H1 (cell line): ENCODE results near the gene RAB3IP. TPM values are rescaled to one million over a fixed set of nuclear protein-coding genes. Genes with fewer than 3 reads are reported as not detected.

ENCODE experiments used
- CTCF ChIA-PET: fragments of 300-600 bp; sonication (Branson Sonifier 250); formaldehyde crosslinking; loops from one replicate; lab custom pipeline; 2021; ENCODE audit not compliant: partially characterized antibody; lab: Charles Lee
- POLR2A ChIA-PET: fragments of 300-600 bp; sonication (Branson Sonifier 250); formaldehyde crosslinking; loops from one replicate; lab custom pipeline; 2021; ENCODE audit warnings: inconsistent platforms; ENCODE audit not compliant: partially characterized antibody; lab: Charles Lee
- DNase-seq, 2 experiments: peaks; one replicate each; pipeline versions ENCODE4 v3.0.0 to v3.0.0-alpha.2; 2010 to 2022; ENCODE audit warnings: low spot score in 2 of 2, low read depth in 1 of 2, mixed read lengths in 1 of 2
- FAIRE-seq: peaks from 2 replicates; lab custom pipeline; 2011; peaks lifted over from hg19 to GRCh38; lab: Jason Lieb, UNC
- H2AFZ ChIP-seq: 2 replicates; pipeline ENCODE4 v1.8.1; 2012; ENCODE audit warnings: low read length, inconsistent platforms
- H2AK5ac ChIP-seq: 2 replicates; pipeline ENCODE4 v1.6.1; 2013; ENCODE audit warnings: low read depth, low read length
- H2BK120ac ChIP-seq: replicated peaks from 2 replicates; pipeline ENCODE3; 2013; ENCODE audit warnings: low read depth, low read length, inconsistent platforms
- H2BK12ac ChIP-seq: 2 replicates; pipeline ENCODE4 v1.6.1; 2013; ENCODE audit warnings: low read depth, low read length
- H2BK15ac ChIP-seq: 2 replicates; pipeline ENCODE4 v1.6.1; 2013; ENCODE audit warnings: low read length
- H2BK20ac ChIP-seq: 2 replicates; pipeline ENCODE4 v1.6.1; 2013; ENCODE audit warnings: low read length
- H2BK5ac ChIP-seq: 2 replicates; pipeline ENCODE4 v1.6.1; 2013; ENCODE audit warnings: low read depth, low read length
- H3K14ac ChIP-seq: 2 replicates; pipeline ENCODE4 v1.6.1; 2013; ENCODE audit warnings: inconsistent platforms; ENCODE audit not compliant: insufficient read length
- H3K18ac ChIP-seq: 2 replicates; pipeline ENCODE4 v1.6.1; 2013; ENCODE audit warnings: low read length; ENCODE audit errors: extremely low read depth
- H3K23ac ChIP-seq: 2 replicates; pipeline ENCODE4 v1.6.1; 2013; ENCODE audit warnings: inconsistent platforms; ENCODE audit not compliant: insufficient read length
- H3K23me2 ChIP-seq: 2 replicates; pipeline ENCODE4 v1.6.1; 2013; ENCODE audit warnings: low read depth, low read length
- H3K27ac ChIP-seq: 2 replicates; pipeline ENCODE4 v1.6.1; 2011; ENCODE audit warnings: low read depth, low read length, inconsistent platforms
- H3K27me3 ChIP-seq, 4 experiments: replicated peaks in 1 of 4; 1 replicate in 1 of 4; 2 replicates in 3 of 4; pipeline versions ENCODE4 v1.6.1 to v1.8.1; 2011 to 2013; ENCODE audit warnings: low read length in 3 of 4, mild to moderate bottlenecking in 3 of 4, inconsistent platforms in 2 of 4, mixed read lengths in 2 of 4, moderate library complexity in 1 of 4; ENCODE audit not compliant: control insufficient read depth in 3 of 4, insufficient read depth in 3 of 4; ENCODE audit errors: extremely low read depth in 1 of 4
- H3K36me3 ChIP-seq, 4 experiments: 2 replicates each; pipeline versions ENCODE4 v1.6.1 to v1.8.1; 2011 to 2013; ENCODE audit warnings: mild to moderate bottlenecking in 4 of 4, low read length in 3 of 4, moderate library complexity in 2 of 4, control low read depth in 1 of 4, inconsistent platforms in 1 of 4; ENCODE audit not compliant: insufficient read depth in 4 of 4, control insufficient read depth in 2 of 4
- H3K4ac ChIP-seq: replicated peaks from 2 replicates; pipeline ENCODE3; 2013; ENCODE audit warnings: low read length, low read depth, mixed read lengths, inconsistent platforms; ENCODE audit not compliant: insufficient read length
- H3K4me1 ChIP-seq, 4 experiments: replicated peaks in 1 of 4; 1 replicate in 1 of 4; 2 replicates in 3 of 4; pipeline versions ENCODE4 v1.6.1 to v1.8.1; 2011 to 2013; ENCODE audit warnings: low read length in 3 of 4, inconsistent platforms in 2 of 4, mixed read lengths in 1 of 4; ENCODE audit not compliant: insufficient read depth in 4 of 4, control insufficient read depth in 3 of 4
- H3K4me2 ChIP-seq, 2 experiments: 2 replicates each; pipeline versions ENCODE4 v1.6.1 to v1.8.1; 2011 to 2013; ENCODE audit warnings: low read depth in 2 of 2, low read length in 2 of 2, control low read depth in 1 of 2, inconsistent platforms in 1 of 2, mild to moderate bottlenecking in 1 of 2; ENCODE audit not compliant: insufficient read depth in 1 of 2
- H3K4me3 ChIP-seq, 4 experiments: fragments of 200-600, 300-600 bp in 1 of 4; sonication (generic), shearing (Covaris generic), sonication (Bioruptor Twin) in 1 of 4; 2 replicates each; pipeline versions ENCODE4 v1.5.1 to v1.8.1; 2011 to 2016; ENCODE audit warnings: low read length in 4 of 4, low read depth in 3 of 4, control low read depth in 2 of 4, inconsistent platforms in 2 of 4, mild to moderate bottlenecking in 2 of 4, mixed read lengths in 1 of 4, moderate library complexity in 1 of 4; ENCODE audit not compliant: insufficient read depth in 2 of 4; ENCODE audit errors: extremely low read depth in 1 of 4
- H3K56ac ChIP-seq: replicated peaks from 2 replicates; pipeline ENCODE3; 2013; ENCODE audit warnings: low read depth, mild to moderate bottlenecking, mixed read lengths, low read length, inconsistent platforms; ENCODE audit not compliant: insufficient read length
- H3K79me1 ChIP-seq: 2 replicates; pipeline ENCODE4 v1.6.1; 2013; ENCODE audit warnings: low read depth, low read length, control low read depth
- H3K79me2 ChIP-seq, 2 experiments: 2 replicates each; pipeline versions ENCODE4 v1.6.1 to v1.8.1; 2012 to 2013; ENCODE audit warnings: low read length in 2 of 2, mild to moderate bottlenecking in 2 of 2, inconsistent platforms in 1 of 2; ENCODE audit not compliant: insufficient read depth in 2 of 2, control insufficient read depth in 1 of 2
- H3K9ac ChIP-seq, 4 experiments: replicated peaks in 1 of 4; 1 replicate in 1 of 4; 2 replicates in 3 of 4; pipeline versions ENCODE4 v1.6.1 to v1.8.1; 2011 to 2013; ENCODE audit warnings: low read depth in 3 of 4, low read length in 3 of 4, control low read depth in 2 of 4, mild to moderate bottlenecking in 2 of 4, moderate library complexity in 2 of 4, inconsistent platforms in 1 of 4; ENCODE audit errors: extremely low read depth in 1 of 4
- H3K9me3 ChIP-seq, 2 experiments: 2 replicates each; pipeline versions ENCODE4 v1.6.1 to v1.8.1; 2012 to 2013; ENCODE audit warnings: mild to moderate bottlenecking in 2 of 2, moderate library complexity in 2 of 2, control low read depth in 1 of 2, inconsistent platforms in 1 of 2, low read depth in 1 of 2, low read length in 1 of 2, mixed read lengths in 1 of 2; ENCODE audit not compliant: insufficient read depth in 2 of 2
- H4K20me1 ChIP-seq, 2 experiments: replicated peaks in 1 of 2; 2 replicates each; pipeline versions ENCODE3 to v1.8.1; 2011 to 2013; ENCODE audit warnings: inconsistent platforms in 2 of 2, low read length in 2 of 2, mild to moderate bottlenecking in 1 of 2; ENCODE audit not compliant: insufficient read depth in 2 of 2, control insufficient read depth in 1 of 2
- H4K5ac ChIP-seq: 2 replicates; pipeline ENCODE4 v1.6.1; 2013; ENCODE audit warnings: low read length, low read depth, mixed read lengths, inconsistent platforms; ENCODE audit not compliant: insufficient read length
- H4K8ac ChIP-seq: 2 replicates; pipeline ENCODE4 v1.8.0; 2013; ENCODE audit warnings: mild to moderate bottlenecking, moderate library complexity, low read length, inconsistent platforms; ENCODE audit not compliant: insufficient read depth; ENCODE audit errors: extremely low read depth
- H4K91ac ChIP-seq: replicated peaks from 2 replicates; pipeline ENCODE3; 2013; ENCODE audit warnings: low read length, mixed read lengths, inconsistent platforms; ENCODE audit not compliant: insufficient read length
- ATF2 ChIP-seq: IDR thresholded peaks from 2 replicates; pipeline ENCODE4 v1.6.1; 2012; ENCODE audit warnings: low read length, inconsistent platforms
- FOSL1 ChIP-seq: IDR thresholded peaks from 2 replicates; pipeline ENCODE4 v1.6.1; 2011; ENCODE audit warnings: mild to moderate bottlenecking, low read depth, low read length, moderate library complexity; ENCODE audit not compliant: insufficient read depth
- JUN ChIP-seq: IDR thresholded peaks from 2 replicates; pipeline ENCODE4 v1.6.1; 2011; ENCODE audit warnings: low read depth, mild to moderate bottlenecking, improper control_type of control experiment, low read length
- JUND ChIP-seq: IDR thresholded peaks from 2 replicates; pipeline ENCODE4 v1.6.1; 2011; ENCODE audit warnings: mild to moderate bottlenecking, improper control_type of control experiment, low read length
- SIRT6 ChIP-seq: IDR thresholded peaks from one replicate; pipeline ENCODE4 v1.7.1; 2012; ENCODE audit warnings: low read length, inconsistent platforms
- TBP ChIP-seq: IDR thresholded peaks from 2 replicates; pipeline ENCODE4 v1.6.1; 2011; ENCODE audit warnings: low read depth, low read length, improper control_type of control experiment
- ZNF274 ChIP-seq: IDR thresholded peaks from 2 replicates; pipeline ENCODE4 v1.7.0; 2012; ENCODE audit warnings: low read length, borderline replicate concordance; ENCODE audit errors: extremely low read depth
- WGBS, 2 experiments: shearing (Covaris generic) in 1 of 2; methylation state at CpG; one replicate each; pipeline versions ENCODE4 v1.1.6 to v1.1.7; 2013 to 2015; ENCODE audit warnings: low lambda C conversion rate in 2 of 2, mixed read lengths in 2 of 2, inconsistent platforms in 1 of 2, low coverage in 1 of 2, missing lambda C conversion rate in 1 of 2; ENCODE audit not compliant: insufficient replicate concordance in 2 of 2, insufficient coverage in 1 of 2, insufficient read length in 1 of 2; ENCODE audit errors: extremely low coverage in 1 of 2, missing lambda C conversion rate in 1 of 2; 5-methylcytosine and 5-hydroxymethylcytosine counted together
- polyA plus RNA-seq, 7 experiments: library from polyadenylated mRNA; depleted of rRNA in 3 of 7; stranded (reverse) in 5 of 7; unstranded in 2 of 7; fragments of >200 nt in 5 of 7; fragments of 200-250 nt in 2 of 7; gene quantifications; 1 replicate in 5 of 7; 2 replicates in 1 of 7; 4 replicates in 1 of 7; pipeline versions ENCODE4 v1.2.1 to v1.2.3, GENCODE V29; 2011 to 2013; ENCODE audit warnings: missing spikeins in 2 of 7, mixed read lengths in 2 of 7
- total RNA-seq: library from RNA; stranded (reverse); fragmentation: NEBNext Ultra II Directional; extraction: Animal tissue kit (Norgen Biotek cat#: 25700); gene quantifications from 2 replicates; pipeline ENCODE4 v1.2.1, GENCODE V29; 2021

The RAB3IP gene
- total and polyA plus RNA-seq, 2 of the 8 experiments (the other 6 are each of a cell fraction or from before 2014, with no cell fraction given), result 17.7 to 34.6 TPM

GRCh38 chr12:69698769-69699540 is 39.7 kb upstream of the RAB3IP start, which contains the start of gene BEST3:
TSS of gene BEST3 (minus strand) at chr12:69699303. CDS start at chr12:69697798, 1,505 bp downstream.
- Histone ChIP-seq H2BK5ac (no peak within 1 kb of the TSS), H3K36me3 (no peaks in the 10 kb centered on the region; a peak in 1 of 8 replicates), H4K8ac (no peak within 1 kb of the TSS), H3K14ac (no peak within 1 kb of the TSS), H2BK120ac (no peak within 1 kb of the TSS), H3K4me1 (no peaks in the 10 kb centered on the region; a peak in 1 of 7 replicates), H4K20me1 (no peaks in the 10 kb centered on the region), H3K18ac (no peak within 1 kb of the TSS), H2AFZ (no peak within 1 kb of the TSS), H4K91ac (no peak within 1 kb of the TSS), H3K79me1 (no peaks in the 10 kb centered on the region), H2BK15ac (no peak within 1 kb of the TSS), H3K56ac (no peak within 1 kb of the TSS), H3K4me2 (no peak within 1 kb of the TSS), H3K4me3 (no peak within 1 kb of the TSS), H3K4ac (no peak within 1 kb of the TSS), H2BK20ac (no peak within 1 kb of the TSS), H2BK12ac (no peak within 1 kb of the TSS), H3K9me3 (no peaks in the 10 kb centered on the region), H2AK5ac (no peak within 1 kb of the TSS), H3K27ac (no peak within 1 kb of the TSS), H3K27me3 (no peaks in the 10 kb centered on the region), H3K23ac (no peak within 1 kb of the TSS), H3K23me2 (0 out of 2 replicates have a peak, but pooled peaks cover 1% of the 10 kb centered on the region), H4K5ac (no peak within 1 kb of the TSS), H3K79me2 (no peaks in the 10 kb centered on the region), H3K9ac (no peak within 1 kb of the TSS)
- ChIA-PET CTCF (interaction anchor here (0.7 to 1.4 kb wide), 4 partner anchors 9 to 815 kb away, joined by 3 to 5 read pairs (median 4); no protein-coding TSS in a partner anchor), POLR2A (interaction anchor here (0.7 kb wide), 1 partner anchor 27 kb away, joined by 3 read pairs; no protein-coding TSS in a partner anchor)
- no peak for FAIRE-seq
- no peak for DNase-seq
- 88% methylated on average over 12 of the region's 12 CpGs; no CpG with 5 or more reads in 1 of the 2 experiments for WGBS, 2 experiments
- TF ChIP-seq ATF2, result no peak
- no peak for TF ChIP-seq ZNF274
- TF ChIP-seq FOSL1, result no peak
- TF ChIP-seq JUND, result no peak
- TF ChIP-seq JUN, result no peak
- no peak for TF ChIP-seq SIRT6
- TF ChIP-seq TBP, result no peak
